NK-92 (cell line): Measurements from ENCODE around the gene IMP3.
A peak's percentile ranks its signal among the peaks of the same experiment; 100 is the strongest.
"Not testable (repeated sequence)": the region's sequence is repeated elsewhere in the genome, so short reads cannot be mapped to it uniquely, and the experiment has no call there.

ENCODE experiments used
- DNase-seq: peaks from one replicate; lab custom pipeline; 2025; ENCODE audit not compliant: unreplicated experiment; lab: John Stamatoyannopoulos, UW

Gene IMP3, protein sequence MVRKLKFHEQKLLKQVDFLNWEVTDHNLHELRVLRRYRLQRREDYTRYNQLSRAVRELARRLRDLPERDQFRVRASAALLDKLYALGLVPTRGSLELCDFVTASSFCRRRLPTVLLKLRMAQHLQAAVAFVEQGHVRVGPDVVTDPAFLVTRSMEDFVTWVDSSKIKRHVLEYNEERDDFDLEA

DNA sequence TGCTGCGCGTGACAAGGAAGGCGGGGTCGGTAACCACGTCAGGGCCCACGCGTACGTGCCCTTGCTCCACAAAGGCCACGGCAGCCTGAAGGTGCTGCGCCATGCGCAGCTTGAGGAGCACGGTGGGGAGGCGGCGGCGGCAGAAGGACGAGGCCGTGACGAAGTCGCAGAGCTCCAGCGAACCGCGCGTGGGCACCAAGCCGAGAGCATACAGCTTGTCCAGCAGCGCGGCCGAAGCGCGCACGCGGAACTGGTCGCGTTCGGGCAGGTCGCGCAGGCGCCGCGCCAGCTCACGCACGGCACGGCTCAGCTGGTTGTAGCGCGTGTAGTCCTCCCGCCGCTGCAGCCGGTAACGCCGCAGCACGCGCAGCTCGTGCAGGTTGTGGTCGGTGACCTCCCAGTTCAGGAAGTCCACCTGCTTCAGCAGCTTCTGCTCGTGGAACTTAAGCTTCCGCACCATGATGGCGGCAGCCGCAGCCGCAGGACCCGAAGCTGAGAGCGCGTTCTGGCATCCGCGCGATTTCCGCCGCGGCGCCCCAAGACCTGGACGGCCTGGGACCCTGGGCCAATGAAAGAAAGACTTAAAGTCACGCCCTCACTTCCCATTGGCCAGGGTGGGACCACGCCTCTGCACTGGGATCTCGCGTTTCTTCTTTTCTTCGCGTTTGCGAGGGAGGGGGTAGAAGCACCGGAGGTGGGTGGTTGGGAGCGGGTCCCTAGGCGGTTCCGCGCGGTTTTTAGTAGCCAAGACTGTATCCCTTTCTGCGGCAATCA is at the start of gene IMP3:
Gene IMP3, minus strand, starts transcription at position 516 of the 774 bp plus-strand sequence. Its CDS starts 56 bp downstream, at position 460.
- peak; percentile 51 for DNase-seq

DNA sequence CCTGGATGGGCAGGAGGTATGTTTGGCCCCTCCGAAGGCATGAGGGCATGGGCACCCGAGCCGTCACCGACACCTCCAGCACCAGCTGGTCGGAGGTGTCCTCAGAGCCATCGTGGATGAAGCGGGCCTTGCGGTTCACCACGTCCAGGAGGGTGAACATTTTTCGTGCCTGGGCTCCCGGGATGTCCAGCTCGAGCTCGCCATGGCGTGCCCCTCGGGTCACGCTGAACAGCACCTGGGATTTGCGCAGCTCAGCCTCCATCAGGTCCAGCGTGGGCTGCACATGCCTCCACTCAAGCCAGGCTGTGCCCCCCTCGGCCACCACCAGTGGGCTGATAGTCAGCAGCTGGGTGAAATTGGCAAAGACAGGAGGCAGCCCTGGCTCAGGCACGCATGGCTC is 49.4 kb upstream of the IMP3 start:
- not testable (repeated sequence) for DNase-seq

DNA sequence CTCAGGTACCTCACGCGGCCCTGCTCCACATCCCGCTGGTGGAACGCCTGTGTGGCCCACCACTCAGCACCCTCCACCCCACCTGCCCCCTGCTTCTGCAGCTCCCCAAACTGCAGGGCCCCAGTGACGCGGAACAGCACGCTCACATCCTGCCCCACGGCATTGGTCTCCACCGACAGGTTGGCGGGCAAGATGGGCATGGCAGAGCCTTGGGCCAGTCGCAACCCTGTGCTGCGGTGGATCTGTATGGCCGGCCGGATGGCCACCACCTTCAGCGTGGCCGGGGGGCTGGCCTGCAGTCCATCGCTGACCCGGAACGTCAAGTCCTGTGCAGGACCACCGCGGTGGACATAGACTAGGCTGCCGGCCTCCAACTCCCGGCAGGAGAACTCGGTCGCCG is 48.8 kb upstream of the IMP3 start:
- no peak for DNase-seq

DNA sequence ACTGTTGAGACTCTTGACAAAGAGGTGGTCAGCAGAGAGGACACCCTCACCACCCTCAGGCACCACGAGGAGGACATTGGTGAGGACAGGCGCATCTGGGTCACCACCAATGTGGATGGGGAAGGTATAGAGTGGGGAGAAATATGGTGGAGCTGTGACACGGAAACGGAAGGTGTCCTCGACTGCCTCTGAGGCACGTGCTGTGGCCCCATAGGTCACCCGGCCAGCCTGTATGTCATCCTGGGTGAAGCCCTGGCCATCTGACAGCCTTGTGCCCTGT is 48.2 kb upstream of the IMP3 start:
- DNase-seq = no peak

DNA sequence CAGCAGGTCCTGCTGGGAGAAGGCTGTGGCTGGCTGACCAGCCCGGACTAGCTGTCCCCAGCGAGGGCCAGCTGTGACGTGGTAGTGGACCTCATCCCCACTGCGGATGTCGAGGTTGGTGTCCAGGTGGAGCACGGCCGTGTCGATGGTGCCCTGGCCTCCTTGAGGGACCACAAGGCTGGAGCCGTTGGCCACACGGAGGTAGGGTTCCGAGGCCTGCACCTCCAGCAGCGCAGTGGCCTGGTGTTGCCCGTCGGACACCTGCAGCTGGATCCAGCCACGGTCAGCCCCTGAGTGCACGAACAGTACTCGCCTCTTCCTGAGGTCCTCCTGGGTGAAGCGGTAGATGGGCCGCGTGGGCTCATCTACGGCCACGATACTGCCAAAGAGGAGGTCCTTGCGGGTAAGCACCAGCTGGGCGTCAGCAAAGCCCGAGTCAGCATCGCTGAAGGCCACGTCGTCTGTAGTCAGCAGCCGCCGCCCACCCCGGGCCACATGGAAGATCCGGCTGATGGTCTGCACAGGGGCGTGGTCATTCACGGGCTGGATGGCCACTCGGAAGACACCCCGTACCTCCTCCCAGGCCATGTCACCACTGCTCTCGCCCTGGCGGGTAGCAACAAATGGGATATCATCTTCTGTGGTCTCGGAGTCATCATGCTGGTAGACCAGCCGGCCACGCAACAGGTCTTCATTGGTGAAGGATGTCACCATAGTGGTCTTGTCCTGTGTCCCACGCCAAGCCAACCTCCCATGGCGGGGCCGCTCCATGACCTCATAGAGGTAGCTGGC is 47.7 kb upstream of the IMP3 start:
- no peak for DNase-seq

DNA sequence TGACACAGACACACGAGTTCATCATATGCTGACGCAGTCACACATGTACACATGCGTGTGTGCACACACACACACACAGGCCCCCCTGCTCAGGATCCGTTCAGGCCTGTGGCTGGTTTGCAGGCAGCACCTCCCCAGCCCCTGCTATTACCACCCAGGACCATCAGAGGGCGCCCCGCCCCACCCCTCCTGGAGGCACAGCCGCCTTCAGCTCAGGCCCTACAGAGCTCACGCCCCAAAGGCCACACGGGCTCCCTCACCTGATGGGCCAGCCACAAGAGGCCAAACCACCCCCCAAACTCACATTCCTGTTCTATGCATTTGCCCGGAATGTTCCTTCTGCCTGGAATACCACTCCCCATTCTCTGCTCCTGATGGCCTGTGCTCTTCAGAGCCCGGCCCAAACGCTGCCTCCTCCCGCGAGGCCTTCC is 46.2 kb upstream of the IMP3 start:
- DNase-seq = not testable (repeated sequence)

DNA sequence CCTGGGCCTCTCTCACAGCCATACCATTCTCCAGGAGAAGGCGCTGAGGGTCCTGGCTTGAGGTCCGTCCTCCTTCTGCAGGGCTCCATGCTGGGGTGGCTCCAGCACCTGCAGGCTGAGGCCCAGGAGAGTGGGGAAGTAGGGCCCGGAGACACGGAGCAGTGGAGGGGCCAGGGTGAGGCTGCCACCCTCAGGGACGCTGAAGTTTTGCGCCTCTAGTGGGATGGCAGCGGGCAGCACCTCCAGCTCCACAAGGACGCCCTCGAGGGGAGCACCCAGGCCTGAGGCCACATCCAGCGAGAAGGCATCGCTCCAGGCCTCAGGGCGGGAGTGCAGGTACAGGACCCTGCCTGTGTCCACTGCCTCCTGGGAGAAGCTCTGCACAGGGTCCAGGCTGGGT is 45.2 kb upstream of the IMP3 start:
- DNase-seq = no peak

DNA sequence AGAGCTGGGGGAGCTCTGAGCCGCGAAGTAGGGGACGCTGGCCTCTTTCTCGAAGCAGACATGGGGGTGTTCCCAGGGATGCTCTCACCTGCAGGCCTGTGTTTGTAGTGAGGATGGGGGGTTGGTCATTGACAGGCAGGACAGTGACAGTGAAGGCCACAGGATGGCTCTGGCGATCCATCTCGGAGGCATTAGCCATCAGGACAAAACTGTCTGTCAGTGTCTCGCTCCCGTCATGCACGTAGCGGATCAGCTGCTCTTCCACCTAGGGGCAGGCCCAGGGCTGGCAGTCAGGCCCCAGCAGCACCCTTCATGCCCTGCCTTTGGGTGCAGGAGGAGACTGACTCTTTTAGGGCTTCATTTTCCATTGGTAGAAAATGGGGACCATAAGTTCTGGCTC is 44.6 kb upstream of the IMP3 start:
- DNase-seq = no peak

DNA sequence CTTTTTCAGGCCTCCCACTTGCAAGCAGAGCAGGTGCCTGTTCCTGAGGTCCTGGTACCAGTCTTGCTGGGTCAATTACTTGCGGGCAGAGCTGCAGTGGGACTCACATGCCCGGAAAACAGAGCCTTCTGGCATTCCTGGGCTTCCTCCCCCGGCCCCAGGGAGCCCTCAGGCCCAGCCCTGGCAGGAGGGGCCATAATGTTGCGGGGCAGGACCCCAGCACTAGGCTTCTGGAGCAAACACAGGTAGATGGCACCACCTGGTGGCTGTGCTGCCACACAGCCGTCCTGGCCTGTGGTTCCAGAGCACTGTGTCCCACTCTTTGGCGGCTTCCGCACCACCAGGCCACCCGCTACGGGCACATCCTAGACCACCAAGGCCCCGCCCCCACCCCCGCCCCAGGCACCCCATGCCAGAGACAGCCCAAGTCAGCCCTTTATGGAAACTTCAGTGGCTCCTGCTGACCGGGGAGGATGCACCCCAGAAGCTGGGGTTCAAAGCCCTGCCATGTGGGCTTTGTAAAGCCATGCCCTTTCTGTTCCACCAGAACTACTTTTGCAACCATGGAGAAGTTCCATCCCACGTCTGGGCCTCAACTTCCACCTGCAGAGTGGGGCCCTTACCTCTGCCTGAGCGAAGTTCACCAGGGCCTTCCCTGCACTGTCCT is 43.8 kb upstream of the IMP3 start:
- not testable (repeated sequence) for DNase-seq

DNA sequence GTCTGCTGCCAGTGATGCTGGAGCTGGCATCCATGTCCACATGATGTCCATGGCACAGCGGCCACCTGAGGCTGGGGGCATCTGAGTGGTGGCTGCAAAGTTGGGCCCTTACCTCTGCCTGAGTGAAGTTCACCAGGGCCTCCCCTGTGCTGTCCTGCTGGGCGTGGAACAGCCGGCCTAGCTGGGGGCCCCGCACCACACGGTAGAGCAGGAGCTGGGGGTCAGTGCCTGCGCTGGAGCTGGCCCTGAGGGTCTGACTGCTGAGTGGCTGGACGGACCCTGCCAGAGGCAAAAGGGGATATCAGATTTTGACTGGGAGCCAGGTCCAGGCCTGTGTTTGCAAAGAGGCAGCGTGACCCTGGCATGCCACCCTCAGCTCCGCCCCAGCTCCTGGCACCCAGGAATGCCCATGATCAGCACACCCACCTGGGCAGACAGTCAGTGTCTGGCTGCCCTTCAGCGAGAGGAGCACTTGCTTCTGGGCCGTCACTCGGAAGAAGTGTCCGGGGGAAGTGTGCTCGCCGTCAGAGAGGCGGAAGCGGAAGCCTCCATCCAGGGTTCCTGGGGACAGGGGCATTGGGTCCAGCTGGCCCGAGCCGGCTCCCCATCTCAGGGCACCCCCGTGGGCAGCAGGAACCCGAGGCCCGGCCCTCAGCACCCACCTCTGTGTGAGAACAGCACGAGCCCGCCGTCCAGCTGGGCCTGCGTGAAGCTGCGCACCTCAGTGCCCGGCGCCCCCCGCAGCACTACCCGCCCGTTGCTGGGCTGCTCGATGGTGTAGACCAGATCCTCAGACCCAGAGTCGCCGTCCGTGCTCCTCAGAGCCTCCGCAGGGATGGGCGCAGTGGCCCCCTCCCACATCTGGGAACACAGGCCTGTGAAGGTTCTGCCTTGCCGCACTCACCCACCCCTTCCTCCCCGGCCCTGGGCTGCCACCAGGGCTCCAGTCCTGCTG is 42.4 kb upstream of the IMP3 start:
- DNase-seq = no peak

DNA sequence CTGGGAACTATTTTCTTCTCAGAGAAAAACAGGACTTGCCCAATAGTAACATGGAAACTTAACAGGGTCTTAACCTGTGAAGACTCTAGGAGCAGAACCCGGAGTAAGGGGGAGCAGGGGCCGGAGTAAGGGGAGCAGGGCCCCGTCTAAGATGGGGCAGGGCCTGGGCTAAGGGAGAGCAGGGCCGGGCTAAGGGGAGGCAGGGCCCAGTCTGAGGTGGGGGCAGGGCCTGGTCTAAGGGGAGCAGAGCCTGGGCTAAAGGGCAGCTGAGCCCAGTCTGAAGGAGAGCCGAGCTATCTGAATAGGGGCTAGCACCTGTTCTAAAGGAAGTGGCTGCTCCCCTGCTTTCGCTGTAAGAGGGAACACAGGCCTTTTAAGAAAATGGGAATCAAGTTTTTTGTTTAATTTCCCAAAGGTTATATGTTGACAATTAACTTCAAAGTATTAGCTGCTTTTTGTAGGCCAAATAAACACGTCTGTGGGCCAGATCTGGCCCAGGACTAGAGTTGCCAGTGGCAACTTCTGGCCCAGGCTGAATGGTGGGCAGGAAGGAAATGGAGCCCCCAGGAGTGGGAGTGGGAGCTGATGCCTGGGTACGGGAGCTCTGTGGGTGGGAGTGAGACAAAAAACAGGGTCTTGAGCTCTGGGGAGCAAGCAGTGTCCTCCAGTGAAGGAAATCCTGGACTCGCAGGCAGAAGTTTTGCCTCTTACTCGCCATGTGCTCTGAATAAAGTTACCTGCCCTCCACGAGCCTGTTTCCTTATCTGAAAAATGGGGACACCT is 40.2 kb upstream of the IMP3 start:
- DNase-seq = no peak

DNA sequence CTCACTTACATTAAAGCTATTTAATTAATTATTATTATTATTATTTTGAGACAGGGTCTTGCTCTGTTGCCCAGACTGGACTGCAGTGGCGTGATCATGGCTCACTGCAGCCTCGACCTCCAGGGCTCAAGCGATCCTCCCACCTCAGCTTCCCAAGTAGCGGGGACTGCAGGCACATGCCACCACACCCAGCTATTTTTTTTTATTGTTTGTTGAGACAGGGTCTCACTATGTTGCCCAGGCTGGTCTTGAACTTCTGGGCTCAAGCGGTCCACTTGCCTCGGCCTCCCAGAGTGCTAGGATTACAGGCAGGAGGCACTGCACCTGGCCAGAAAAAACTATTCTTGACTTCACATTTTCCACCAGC is 38.3 kb upstream of the IMP3 start:
- DNase-seq = not testable (repeated sequence)

DNA sequence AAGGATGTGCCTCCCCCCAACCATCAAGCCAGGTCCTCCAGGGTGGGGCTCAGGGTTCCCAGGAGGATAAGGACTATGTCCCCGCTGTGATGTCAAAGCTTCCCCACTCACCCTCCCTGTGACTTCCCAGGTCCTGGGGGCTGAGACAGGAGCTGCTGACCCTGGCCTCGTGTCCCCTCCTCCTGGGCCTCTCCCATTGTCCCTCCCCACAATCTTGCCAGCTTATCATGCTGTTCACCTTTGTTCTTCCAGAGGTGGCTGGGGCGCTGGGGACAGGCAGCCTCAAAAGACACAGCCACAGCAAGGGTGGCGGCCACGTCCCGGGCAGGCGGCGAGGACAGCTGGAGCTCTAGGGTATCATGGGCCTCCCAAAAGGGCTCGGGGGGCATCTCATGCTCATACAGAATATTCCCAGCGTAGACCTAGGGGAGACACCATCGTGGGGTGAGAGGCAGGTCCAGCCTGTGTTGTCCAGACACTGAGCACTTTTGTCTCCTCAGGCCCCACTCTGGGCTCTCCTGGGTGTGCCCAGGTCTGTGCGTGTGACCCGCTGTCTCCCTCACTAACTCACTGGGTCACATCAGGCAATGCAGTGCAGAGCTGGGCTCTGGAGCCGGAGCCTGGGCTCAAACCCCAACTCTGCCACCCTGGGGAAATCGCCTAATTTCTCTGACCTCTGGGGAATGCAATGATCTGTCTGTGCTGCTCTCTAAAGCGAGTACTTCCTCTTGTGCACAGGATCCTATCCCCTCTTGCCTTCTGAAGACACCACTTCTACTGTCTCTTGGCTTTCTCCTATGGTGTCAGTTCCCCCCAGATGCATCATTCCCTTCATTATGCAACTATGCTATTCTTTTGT is 37.7 kb upstream of the IMP3 start:
- DNase-seq = no peak

DNA sequence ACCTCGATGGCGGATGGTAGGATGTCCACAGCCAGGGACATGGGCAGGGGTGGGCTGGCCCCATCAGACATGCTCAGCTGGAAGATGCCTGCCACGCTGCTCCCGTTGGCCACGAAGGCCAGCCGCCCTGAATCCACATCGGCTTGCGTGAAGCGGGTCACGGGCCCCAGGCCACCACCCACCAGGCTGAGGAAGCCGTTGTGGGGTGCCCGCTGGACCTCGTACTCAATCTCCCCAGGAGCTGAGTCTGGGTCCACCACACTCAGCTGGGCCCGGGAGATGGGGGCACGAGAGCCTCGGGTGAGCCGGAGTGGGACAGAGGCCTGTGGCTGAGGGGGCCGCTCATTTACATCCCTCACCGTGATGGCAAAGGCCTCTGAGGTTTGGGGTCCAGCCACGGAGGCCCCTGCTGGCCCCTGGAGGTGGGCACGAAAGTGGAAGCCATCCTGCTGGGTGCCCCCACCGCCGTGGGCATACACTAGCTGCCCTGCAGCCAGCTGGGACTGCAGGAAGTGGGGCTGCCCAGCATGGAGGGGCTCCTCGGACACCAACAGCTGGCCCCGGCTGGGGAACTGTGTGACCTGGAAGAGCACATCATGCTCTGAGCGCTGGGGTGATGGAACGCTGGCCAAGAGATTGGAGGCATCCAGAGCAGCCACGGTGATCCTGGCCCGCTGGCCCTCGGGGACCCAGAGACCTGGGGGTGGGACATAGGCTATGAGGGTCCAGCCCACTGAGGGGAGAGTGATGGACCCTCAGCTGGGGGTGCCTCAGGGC is 36.9 kb upstream of the IMP3 start:
- DNase-seq = no peak

DNA sequence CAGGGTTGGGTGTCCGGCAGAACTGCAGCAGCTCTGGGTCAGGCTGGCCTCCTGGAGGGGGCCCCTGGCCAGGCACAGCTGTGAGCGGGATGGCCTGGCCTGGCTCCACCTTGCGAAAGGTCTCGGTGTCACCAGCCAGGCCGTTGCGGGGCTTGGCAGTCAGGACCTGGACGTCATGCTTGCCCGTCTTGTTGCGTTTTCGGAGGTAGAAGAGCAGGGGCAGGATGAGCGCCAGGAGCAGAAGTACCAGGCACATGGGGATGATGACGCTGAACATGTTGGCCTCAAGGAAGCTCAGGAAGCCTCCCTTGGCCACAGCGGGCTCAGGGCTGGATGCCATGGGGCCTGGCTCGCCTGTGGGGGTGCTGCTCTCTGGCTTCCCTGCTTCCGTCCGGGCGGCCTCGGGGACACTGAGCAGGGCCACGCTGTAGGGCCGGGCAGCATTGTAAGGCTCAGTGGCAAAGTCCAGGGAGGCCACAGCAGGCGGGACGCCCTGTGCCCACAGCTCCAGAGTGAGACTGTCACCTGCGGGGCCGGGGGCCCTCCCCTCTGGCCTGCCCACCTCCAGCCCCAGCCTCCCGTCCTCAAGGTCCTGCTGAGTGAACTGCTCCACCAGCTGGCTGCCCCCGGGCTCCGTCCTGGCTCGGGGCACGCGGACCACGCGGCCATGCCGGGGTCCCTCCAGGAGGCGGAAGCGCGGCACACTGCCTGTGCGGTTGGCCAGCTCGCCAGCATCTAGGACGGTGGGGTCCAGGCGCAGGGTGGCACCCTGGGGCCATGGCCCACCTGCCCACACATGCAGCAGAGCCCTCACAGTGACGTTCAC is 35.8 kb upstream of the IMP3 start:
- DNase-seq = no peak

DNA sequence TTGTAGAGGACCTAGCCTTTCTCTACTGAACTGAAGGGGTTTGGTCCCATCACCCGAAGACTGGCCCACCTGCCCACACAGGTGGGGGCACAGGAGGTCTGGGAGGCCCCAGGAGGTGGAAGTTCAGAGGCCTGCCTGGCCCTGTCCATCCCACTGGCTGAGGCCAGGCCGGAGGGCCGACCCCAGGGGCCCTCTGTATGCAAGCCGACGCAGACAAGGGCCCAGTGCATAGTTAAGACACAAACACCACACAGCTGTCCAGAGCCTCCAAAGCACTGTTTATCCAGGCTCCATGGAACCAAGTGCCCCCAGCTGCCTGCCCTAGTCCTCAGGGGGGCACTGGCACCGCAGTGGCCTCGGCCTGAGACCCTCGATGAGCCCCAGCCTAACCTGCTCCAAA is 34.3 kb upstream of the IMP3 start:
- DNase-seq = no peak
